ENCODE results near the gene CRBN.

CRBN gene

DNA sequence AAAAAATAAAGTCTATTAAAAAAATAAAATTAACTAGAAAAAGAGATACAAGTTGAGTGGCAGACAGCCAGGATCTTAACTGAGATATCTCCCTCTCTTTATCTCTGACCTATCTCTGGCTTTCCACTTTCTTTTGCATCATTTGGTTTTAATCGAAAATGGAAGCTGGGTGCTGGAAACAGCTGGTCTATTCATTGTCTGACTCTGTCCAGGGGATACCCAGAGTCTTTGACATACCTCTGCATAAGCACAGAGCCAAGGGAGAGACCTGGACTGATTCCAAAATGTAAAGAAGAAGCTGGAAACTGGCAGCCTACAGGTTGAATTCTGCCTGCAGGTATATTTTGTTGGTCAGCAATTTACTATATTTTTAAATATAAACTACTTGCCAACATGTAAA lies 29.6 kb upstream of the CRBN start:
- H3K9me3 ChIP-seq: no peaks in the 10 kb centered on the region
- H3K4me3 ChIP-seq (ENCODE audit: low read depth, low read length): no peak overlapping the region
- H3K36me3 ChIP-seq: no peaks in the 10 kb centered on the region
- TF ChIP-seq CTCF (IDR thresholded peaks at IDR 0.05; ENCODE audit: low read depth, low read length): no peak
- DNase-seq: no peak
- H3K4me1 ChIP-seq: no peaks in the 10 kb centered on the region
- no peaks in the 10 kb centered on the region for H3K27me3 ChIP-seq

DNA sequence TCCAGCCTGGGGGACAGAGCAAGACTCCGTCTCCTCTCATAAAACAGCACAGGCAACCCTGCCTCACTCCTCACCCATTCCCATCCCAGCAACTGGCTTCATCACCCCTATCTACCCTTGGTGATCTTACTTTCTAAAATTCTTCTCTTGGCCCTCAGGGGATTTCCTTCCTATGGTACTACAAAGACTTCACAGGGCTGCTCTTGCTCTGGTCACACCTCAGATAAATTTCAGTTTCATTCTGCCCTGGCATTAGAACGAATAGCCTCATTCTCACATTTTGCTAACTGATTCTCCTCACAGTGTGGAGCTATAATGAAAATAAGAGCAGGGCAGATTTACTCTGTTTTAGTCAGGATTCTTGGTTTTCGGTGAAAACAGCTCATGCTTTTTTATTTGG lies 22.1 kb upstream of the CRBN start:
- DNase-seq: no peak
- Histone ChIP-seq H3K4me1 (no peaks in the 10 kb centered on the region), H3K4me3 (ENCODE audit: low read depth, low read length) (no peak overlapping the region), H3K9me3 (no peaks in the 10 kb centered on the region), H3K36me3 (no peaks in the 10 kb centered on the region), H3K27me3 (no peaks in the 10 kb centered on the region)
- TF ChIP-seq CTCF (IDR thresholded peaks at IDR 0.05; ENCODE audit: low read depth, low read length): no peak

DNA sequence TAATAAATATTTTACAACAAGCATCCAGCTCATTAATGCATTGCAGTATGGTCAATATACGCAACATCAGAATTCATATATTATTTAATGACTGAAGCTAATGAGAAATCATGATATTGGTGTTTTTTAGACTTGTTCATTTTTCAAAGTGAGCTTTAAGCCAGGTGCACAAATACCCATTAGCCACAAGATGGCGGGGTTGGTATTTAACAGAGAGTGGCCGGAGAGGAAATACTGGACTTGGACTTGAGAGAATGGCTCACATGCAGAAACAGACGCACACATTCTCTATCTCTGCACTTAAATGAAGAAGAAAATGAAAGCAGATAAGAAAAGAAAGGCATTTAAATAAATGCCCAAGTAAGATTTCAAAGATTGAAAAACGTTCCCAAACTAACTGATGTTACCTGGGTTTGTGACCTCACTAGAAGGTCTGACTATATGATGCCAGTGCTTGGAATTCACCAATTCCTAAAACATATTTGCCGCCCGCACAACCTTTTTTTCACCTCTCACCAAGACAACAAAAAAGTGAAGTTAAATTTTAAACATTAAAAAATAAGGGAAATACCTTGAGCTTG lies 21.2 kb upstream of the CRBN start:
- H3K36me3 ChIP-seq: no peaks in the 10 kb centered on the region
- peak; percentile 66 for TF ChIP-seq CTCF (IDR thresholded peaks at IDR 0.05; ENCODE audit: low read depth, low read length)
- no peaks in the 10 kb centered on the region for H3K27me3 ChIP-seq
- DNase-seq: peak; percentile 30
- H3K4me1 ChIP-seq: no peaks in the 10 kb centered on the region
- H3K9me3 ChIP-seq: no peaks in the 10 kb centered on the region
- H3K4me3 ChIP-seq (ENCODE audit: low read depth, low read length): no peak overlapping the region

DNA sequence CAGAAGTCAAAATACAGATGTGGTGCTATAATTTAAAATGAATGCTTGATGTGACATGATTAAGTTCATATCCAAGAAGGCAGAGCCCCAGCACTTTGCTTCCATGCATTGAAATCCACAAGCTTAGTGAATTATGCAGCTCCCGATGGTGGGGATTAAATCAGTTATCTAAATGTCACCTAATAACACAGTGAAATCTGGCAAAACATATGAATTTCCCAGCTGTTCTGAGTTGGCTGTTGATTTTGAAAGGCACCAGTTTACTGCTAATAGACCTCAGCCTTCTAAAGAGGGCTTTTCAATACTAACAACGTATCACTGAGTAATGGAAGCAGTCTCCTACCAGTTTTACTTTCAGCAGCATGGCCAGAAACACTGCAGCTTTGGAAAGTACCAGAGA lies 19.8 kb upstream of the CRBN start:
- Histone ChIP-seq H3K4me3 (ENCODE audit: low read depth, low read length) (no peak overlapping the region), H3K36me3 (no peaks in the 10 kb centered on the region), H3K9me3 (no peaks in the 10 kb centered on the region), H3K27me3 (no peaks in the 10 kb centered on the region), H3K4me1 (no peaks in the 10 kb centered on the region)
- TF ChIP-seq CTCF (IDR thresholded peaks at IDR 0.05; ENCODE audit: low read depth, low read length): no peak
- DNase-seq: no peak

GRCh38 chr3:3196148-3196861 lies 16.8 kb upstream of the CRBN start:
- no peaks in the 10 kb centered on the region for H3K9me3 ChIP-seq
- H3K36me3 ChIP-seq: no peaks in the 10 kb centered on the region
- H3K4me1 ChIP-seq: no peaks in the 10 kb centered on the region
- DNase-seq: peak; percentile 7
- no peak overlapping the region for H3K4me3 ChIP-seq (ENCODE audit: low read depth, low read length)
- H3K27me3 ChIP-seq: no peaks in the 10 kb centered on the region
- TF ChIP-seq CTCF (IDR thresholded peaks at IDR 0.05; ENCODE audit: low read depth, low read length): peak; percentile 56

- Histone ChIP-seq H3K4me1 (no peaks in the 10 kb centered on the region), H3K27me3 (no peaks in the 10 kb centered on the region), H3K9me3 (no peaks in the 10 kb centered on the region), H3K4me3 (ENCODE audit: low read depth, low read length) (no peak overlapping the region), H3K36me3 (no peaks in the 10 kb centered on the region)
- no peak for TF ChIP-seq CTCF (IDR thresholded peaks at IDR 0.05; ENCODE audit: low read depth, low read length)
- DNase-seq: no peak
Observed at GRCh38 chr3:3194861-3195260, 15.4 kb upstream of the CRBN start.
